ENCODE measurements around the gene FIZ1.

Gene FIZ1

GRCh38 chr19:55635334-55635717, 36.0 kb upstream of the FIZ1 start:
- peak overlapping the region; percentile 98 for H3K27ac ChIP-seq
- DNase-seq (ENCODE audit: low spot score) = peak; percentile 70
- no peak for TF ChIP-seq CTCF (IDR thresholded peaks at IDR 0.05)
- H3K4me3 ChIP-seq = peak overlapping the region; percentile 87

- TF ChIP-seq CTCF (IDR thresholded peaks at IDR 0.05) = no peak
- no peak overlapping the region for H3K27ac ChIP-seq
- no peak for DNase-seq (ENCODE audit: low spot score)
- H3K4me3 ChIP-seq = no peak overlapping the region
Measured at GRCh38 chr19:55633861-55634260, 34.5 kb upstream of the FIZ1 start.

GRCh38 chr19:55632463-55632834, 33.1 kb upstream of the FIZ1 start:
- TF ChIP-seq CTCF (IDR thresholded peaks at IDR 0.05) = peak; percentile 81
- peak; percentile 88 for DNase-seq (ENCODE audit: low spot score)
- Histone ChIP-seq H3K4me3 (no peak overlapping the region), H3K27ac (peak overlapping the region in 1 of 2 donors; percentile 52)

GRCh38 chr19:55626350-55626749, 27.0 kb upstream of the FIZ1 start:
- H3K4me3 ChIP-seq = no peak overlapping the region
- no peak overlapping the region for H3K27ac ChIP-seq
- TF ChIP-seq CTCF (IDR thresholded peaks at IDR 0.05) = no peak
- no peak for DNase-seq (ENCODE audit: low spot score)

GRCh38 chr19:55625004-55625326, 25.6 kb upstream of the FIZ1 start:
- peak overlapping the region; percentile 94 to 99 for H3K27ac ChIP-seq
- no peak for DNase-seq (ENCODE audit: low spot score)
- no peak for TF ChIP-seq CTCF (IDR thresholded peaks at IDR 0.05)
- peak overlapping the region; percentile 84 for H3K4me3 ChIP-seq

- Histone ChIP-seq H3K4me3 (peak within 1 kb of the TSS; percentile 84), H3K27ac (peak within 1 kb of the TSS; percentile 94 to 99)
- DNase-seq (ENCODE audit: low spot score) = peak; percentile 93
- no peak for TF ChIP-seq CTCF (IDR thresholded peaks at IDR 0.05)
Measured at GRCh38 chr19:55624109-55625003, 25.0 kb upstream of the FIZ1 start, which contains the start of gene ZNF784. Gene ZNF784, minus strand, starts transcription at chr19:55624566. Its CDS starts 5 bp downstream, at chr19:55624561.

- TF ChIP-seq CTCF (IDR thresholded peaks at IDR 0.05) = no peak
- Histone ChIP-seq H3K27ac (peak overlapping the region; percentile 94 to 99), H3K4me3 (peak overlapping the region; percentile 84)
- no peak for DNase-seq (ENCODE audit: low spot score)
Measured at GRCh38 chr19:55623561-55623960, 24.2 kb upstream of the FIZ1 start.
